ENCODE data around the gene IDE.

DNA sequence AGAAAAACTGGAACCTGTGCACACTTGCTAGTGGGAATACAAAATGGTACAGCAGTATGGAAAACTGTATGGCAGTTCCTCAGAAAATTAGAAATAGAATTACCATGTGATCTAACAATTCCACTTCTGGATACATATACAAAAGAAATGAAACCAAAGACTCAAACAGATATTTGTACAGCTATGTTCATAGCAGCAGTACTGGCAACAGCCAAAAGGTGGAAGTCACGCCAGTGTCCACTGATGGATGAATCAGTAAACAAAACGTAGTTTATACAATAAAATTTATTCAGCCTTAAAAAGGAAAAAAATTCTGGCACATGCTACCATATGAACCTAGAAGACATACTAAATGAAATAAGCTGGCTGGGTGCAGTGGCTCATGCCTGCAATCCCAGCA, 23.0 kb downstream of the IDE start:
- TF ChIP-seq CTCF (conservative IDR thresholded peaks at IDR 0.05) (no peak), EZH2 (IDR thresholded peaks at IDR 0.05; ENCODE audit: low read depth) (no peak)
